ENCODE results near the gene ZNF503.

The ZNF503 gene

DNA sequence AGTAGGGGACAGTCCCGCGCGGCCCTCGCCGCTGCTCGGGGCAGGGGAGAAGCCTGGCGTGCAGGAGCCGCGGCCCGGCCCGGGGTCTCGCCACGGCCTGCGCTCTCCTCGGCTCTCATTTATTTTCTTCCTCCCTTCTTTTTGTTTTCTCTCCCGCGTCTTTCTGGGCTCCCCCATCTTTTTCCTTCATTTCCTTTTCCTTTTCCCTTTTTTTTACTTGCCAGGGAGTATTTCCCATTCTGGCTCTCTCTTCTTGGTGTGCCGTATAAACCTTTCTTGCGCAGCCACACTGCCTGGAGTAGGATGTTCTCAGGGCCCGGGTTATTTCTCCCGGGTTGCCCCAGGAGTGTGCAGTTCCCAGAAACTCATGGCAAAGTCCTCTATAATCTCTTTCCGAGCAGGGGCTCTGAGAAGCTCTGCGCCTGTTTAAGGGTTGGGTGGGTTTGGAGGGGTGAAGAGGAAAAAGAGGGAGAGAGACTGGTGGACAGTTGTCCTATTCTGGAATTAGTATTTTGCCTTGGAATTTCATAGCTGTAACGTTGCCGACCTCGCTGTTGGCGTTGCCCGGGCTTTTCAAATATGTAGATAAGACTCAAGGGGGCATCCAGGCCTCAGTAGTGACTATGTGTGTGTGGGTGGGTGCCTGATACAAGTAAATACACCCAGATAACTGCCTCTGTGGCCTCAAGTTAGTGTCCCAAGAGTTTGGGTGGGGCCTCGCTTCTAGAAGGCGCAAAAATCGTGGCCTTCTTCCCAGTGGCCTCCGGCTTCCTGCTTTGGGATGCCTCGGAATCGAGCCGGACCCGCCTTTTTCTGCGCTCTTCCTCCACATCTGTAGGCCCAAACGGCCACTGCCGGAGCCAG is 4.3 kb upstream of the ZNF503 start:
- no peak for DNase-seq

DNA sequence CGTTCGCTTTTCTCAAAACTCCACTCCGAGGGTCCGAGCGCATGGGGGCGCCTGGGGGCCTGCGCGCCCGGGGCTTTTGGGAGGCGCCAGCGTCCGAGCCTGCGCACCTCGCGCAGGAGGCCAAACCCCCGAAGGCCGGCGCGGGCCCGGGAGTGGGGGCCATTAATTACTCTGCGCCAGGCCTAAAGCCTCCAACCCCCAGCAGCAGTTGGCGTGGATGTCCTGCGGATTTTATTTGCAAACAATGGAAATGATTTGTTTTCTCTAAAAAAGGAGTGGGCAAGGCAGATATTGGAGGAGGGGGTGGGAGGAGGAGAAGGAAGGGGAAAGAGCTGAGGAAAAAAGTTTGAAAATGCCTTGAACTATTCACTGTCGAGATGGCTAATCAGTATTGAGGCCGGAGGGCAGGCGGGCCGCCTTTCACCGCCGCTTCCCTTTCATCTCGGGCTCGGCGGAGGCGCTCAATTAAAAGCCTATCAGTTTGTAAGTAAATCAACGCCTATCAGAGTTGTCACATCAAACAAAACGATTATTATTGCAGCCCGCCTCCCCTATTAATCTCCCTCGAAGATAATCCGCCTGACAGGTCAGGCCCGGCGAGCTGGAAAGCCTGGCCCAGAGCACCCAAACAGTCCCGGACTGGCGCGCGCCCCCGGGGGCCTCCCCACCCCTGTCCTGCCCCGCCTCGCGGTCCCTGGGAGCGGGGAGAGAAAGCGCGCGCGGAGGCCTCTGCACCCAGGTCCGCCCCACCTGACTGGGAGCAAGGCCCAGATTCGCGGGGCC is 3.4 kb upstream of the ZNF503 start:
- DNase-seq: no peak

DNA sequence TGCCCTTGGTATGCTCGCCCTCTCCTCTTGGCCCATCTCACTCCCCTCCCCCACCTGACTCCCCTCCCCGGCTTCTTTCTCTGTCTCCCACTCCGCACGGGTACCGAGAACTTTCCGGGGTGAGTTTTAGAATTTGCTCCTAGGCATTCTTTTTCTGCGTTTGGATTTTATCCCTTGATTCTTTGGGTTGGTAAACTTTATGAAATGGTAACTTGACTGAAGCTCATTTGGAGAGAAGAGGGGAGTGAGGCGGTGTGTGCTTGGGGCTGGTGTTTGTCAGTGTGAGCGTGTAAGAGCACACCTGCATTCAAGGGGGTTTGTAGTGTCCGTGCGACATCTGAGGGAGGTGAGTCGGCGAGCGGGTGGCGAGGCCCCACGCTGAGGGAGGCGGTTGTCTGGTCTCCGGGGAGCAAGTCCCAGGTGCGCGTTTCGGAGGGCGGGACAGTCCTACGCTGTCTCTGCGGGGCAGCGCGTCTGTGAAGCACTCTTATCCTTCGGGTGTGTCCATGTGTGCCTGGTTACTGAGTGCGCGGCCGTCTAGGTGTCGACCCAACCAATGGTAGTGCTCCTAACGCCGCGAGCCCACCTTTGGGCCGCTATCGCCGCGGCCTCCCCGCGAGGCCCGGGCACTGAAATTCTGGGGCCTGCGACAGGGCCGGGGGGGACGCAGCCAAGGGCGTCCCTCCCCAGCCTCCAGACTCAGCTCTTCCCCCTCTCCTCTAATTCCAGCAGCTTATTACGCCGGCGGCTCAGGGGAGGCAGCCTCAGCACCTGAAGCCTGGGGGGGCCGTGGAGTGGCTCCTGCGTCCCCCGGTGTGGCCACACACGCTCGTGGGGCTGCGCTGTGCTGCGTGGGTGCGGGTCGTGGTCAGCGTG is 2.6 kb upstream of the ZNF503 start:
- DNase-seq: no peak

GRCh38 chr10:75403144-75403938 is 1.8 kb upstream of the ZNF503 start:
- no peak for DNase-seq

- DNase-seq: peak; percentile 62
These were observed 1.1 kb upstream of the ZNF503 start for GRCh38 chr10:75402486-75403143.

DNA sequence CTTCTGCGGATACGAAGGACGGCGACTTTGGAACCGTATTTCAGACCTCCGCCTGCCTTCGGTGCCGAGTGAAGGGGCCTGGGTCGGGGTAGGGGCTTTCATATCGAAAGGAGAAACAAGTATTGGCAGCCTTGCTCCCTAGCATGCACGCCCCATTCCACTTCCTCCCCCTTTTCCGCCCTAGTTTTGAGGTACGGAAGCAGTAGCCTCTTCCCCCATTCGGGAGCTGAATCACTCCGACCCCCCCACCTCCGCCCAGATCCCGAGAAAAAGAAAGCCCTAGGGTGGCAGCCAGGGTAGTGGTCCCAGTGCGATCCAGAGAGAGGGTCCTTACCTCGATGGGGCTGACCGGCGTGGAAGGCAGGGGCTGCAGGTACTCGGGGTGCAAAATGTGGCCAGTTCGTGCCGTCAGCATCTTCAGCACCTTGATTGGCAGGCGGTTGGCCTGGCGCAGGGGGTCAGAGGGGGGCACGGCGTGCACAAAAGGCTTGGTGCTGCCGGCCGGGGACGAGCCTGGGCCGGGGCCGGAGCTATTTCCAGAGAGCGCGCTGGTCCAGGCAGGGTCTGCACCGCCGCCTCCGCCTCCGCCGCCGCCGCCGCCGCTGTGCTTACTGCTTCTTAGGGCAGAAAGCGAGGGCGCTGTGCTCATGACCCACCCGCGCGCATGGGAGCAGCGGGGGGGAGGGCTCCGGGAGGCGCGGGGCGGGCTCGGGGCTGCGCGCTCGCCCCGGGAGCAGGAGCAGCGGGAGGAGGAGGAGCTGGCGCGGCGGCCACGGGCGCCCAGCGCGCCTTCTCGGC is 594 bp downstream of the ZNF503 start:
- DNase-seq: no peak

- DNase-seq: no peak
These were observed 1.3 kb downstream of the ZNF503 start for GRCh38 chr10:75400163-75400770.

DNA sequence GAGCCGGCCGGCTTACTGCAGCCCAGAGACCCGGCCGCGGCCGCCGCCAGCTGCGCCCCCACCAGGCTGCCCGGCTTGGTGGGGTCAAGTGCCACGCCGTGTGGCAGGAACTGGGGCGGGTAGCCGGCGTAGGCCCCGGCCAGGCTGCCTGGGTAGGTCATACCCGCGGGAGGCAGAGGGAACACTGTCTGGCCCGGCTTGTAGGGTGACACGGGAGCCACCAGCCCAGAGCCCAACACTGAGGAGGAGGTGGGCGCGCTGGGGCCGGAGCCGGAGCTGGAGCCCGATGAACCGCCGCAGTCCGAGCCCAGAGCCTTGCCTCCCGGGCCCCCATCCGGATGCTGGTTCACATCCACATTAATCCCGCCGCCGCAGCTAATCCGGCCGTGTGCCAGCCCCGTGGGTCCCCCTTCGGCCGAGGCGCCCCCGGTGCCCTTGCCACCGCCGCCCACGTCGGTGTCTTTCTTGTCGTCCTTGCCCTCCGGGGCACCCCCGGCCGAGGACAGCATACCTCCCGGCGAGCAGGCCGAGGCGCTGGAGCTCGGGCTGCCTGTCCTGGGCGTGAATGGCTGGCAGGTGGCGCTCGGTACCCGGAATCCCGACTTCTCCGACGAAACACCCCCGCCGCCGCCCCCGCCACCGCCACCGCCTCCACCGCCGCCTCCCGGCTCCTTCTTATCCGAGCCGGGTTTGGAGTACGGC is 2.0 kb downstream of the ZNF503 start:
- no peak for DNase-seq

DNA sequence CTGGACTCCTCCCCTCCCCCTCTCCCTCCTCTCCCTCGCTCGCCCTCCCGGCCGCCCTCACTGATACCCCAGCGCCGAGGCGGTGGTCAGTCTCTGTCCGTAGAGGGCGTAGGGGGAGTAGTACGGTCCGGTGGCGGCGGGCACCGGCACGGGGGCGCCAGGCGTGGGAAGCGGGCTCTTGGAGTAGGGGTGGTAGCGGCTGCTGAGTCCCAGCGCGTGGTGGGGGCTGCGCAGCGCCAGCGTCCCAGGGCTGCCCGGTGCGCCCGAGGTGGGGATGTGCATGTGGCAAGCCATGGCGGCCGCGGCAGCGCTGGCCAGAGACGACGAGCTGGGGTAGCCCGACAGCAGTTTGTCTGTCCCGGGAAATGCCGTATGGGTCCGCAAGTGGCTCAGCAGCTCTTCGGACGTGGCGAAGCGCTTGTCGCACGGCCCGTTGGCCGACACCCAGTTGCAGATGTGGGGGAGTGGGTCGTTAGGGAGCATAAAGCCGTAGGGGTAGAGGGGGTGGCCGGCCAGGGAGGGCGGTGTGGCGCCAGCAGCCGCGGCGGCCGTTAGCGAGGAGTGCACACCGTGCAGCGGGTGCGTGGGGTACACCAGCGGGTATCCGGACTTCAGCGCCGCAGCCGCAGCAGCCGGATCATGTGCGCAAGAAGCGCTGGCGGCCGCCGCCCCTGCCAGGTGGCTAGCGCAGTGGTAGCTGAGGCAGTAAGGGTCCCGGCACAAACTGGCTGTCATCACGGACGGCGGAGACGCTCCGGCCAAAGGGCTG is 2.7 kb downstream of the ZNF503 start:
- no peak for DNase-seq

GRCh38 chr10:75398200-75398691 is 3.3 kb downstream of the ZNF503 start:
- DNase-seq: no peak

DNA sequence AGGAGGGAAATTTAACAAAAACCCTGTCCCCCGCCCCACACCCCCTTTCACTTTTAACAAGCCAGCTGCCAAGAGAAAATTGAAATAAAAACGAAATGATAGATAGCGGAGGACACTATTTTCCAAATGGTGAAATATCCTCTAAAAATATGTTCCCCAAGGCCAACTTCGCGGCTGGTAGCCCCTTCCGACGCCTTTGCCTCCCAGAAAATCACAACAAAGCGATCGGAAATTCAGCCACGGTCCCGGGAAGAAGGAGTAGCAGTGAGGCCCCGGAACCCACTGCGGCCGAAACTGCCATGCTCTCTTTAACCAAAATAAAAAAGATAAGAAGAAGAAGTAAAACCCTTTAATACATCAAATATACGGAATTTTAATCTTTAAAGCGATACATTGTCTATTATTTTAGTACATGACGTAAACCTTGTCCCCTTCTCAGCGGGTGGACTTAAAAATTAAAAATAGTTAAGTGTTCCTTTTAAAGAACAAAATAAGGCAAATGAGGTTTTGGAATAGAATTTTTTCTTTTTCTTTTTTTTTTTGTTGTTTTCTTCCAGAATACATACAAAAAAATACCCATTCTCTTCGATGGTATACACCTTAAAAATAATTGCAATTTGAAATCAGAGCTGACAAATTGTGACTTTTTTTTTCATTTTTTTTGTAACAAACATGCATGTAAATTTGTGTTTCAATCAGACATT is 3.9 kb downstream of the ZNF503 start:
- DNase-seq: no peak

GRCh38 chr10:75396631-75397495 is 4.7 kb downstream of the ZNF503 start:
- DNase-seq: no peak

- DNase-seq: no peak
These were observed 5.5 kb downstream of the ZNF503 start for GRCh38 chr10:75395932-75396630.

DNA sequence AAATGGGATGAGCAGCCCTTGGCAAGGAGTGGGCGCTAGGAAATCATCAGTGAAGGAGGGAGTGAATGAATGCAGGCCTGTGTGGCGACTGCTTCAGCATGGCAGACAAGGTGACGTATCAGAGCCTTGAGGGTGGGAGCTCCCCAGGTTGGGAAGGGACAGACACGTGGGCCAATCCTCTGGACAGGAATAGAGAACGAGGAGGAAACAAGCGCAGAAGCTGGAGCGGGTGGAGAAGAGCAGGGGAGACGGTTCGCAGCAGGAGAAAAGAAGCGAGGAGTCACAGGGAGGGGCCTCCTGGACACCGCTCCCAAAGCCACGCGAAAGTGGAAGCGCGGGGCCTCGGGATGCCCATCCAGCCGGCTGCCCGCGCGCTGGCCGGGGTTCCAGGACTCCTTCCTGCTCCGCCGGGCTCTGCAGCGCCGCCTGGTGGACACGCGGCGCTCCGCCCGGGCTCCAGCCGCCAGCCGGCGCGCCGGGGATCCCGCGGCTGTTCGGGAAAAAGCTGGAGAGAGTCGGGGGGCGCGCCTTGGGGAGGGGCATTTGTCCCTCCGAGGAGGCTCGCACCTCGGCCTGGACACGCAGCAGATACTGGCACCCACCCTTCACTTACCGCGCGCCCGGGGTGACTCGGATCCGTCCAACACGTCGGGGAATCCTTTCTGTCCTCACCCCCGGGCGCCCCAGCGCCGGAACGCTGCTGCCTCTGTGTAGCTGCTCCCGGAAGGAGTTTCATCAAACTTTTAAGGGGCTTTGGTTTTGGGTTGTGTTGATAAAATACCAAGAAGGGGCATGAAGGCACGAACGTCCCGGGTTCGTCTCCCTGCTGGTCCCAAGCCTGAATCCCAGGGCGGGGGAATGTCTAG is 6.3 kb downstream of the ZNF503 start:
- no peak for DNase-seq

DNA sequence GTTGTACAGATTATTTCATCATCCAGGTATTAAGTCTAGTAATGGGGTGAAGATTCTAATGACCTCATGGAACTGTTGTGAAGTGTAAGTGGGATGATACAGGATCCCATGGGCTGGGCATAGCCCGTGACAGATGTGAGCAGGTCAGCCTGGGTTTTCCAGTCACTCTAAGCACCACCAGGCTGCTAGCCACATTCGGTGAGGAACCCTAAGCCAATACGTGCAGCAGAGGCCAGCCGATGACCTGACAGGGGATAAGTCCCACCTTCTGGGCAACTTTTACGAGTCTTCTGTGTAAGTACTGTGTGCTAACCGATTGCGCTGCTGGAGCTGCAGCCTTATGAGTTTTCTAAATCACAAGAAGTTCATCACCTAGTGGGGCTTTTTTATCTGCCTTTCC is 7.3 kb downstream of the ZNF503 start:
- DNase-seq: no peak

All from NCI-H1694 (cell line).